Nephron (organoid): ENCODE measurements around the gene PLXNB3.

ENCODE experiments used
- H3K27ac Mint-ChIP-seq, 3 experiments: 2 replicates each; pipeline ENCODE4 v1.8.0; 2020; ENCODE audit warnings: mixed read lengths in 3 of 3, mild to moderate bottlenecking in 2 of 3, moderate library complexity in 1 of 3
- H3K27me3 Mint-ChIP-seq: 2 replicates; pipeline ENCODE4 v1.8.0; 2021; ENCODE audit warnings: low read depth, mild to moderate bottlenecking, moderate library complexity, mixed read lengths
- H3K36me3 Mint-ChIP-seq: 2 replicates; pipeline ENCODE4 v1.8.0; 2020; ENCODE audit warnings: low read depth, mixed read lengths
- H3K4me1 Mint-ChIP-seq: 2 replicates; pipeline ENCODE4 v1.8.0; 2020; ENCODE audit warnings: mixed read lengths
- H3K4me3 Mint-ChIP-seq, 3 experiments: 2 replicates each; pipeline ENCODE4 v1.8.0; 2020; ENCODE audit warnings: mild to moderate bottlenecking in 3 of 3, mixed read lengths in 3 of 3, moderate library complexity in 2 of 3
- H3K9me3 Mint-ChIP-seq: 2 replicates; pipeline ENCODE4 v1.8.0; 2020; ENCODE audit warnings: mixed read lengths
- TF ChIP-seq, protein P1 (sequence below), 3 experiments: fragments of 200-600 bp; sonication (generic); IDR thresholded peaks; one replicate each; pipeline ENCODE4 v1.5.0; 2021; ENCODE audit warnings: antibody characterized with exemption in 3 of 3; ENCODE audit not compliant: unreplicated experiment in 3 of 3

Gene PLXNB3

DNA sequence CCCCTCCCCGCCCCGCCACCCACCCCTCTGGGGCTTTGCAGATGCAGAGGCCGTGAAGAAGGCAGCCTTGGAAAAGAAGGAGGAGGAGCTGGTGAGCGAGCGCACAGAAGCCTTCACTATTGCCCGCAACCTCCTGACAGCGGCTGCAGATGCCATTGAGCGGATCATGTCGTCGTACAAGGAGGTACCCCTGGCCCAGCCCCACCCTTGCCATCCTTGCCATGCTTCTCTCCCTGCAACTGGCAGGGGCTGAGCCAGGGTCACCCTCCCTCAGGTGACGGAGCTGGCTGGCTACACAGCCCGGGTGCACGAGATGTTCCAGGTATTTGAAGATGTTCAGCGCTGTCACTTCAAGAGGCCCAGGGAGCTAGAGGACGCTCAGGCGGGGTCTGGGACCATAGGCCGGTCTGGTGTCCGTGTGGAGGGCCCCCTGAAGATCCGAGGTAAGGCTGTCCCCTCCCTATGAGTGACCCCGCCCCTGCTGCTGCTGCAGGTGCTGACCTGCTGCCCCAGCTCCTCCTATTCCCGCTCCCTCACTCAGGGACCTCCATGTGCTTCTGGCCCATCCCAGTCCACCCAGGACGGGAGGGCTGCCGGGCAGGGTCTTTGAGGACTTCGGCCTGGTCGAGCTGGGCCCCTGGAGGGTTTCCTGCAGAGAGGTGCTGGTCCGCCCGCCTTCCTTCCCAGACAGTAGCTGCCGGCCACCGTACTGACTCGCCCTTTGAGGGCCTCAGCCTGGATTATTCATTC is 27.8 kb upstream of the PLXNB3 start:
- peaks cover 26% of the 10 kb centered on the region for H3K9me3 Mint-ChIP-seq
- H3K27ac Mint-ChIP-seq = no peak overlapping the region
- H3K36me3 Mint-ChIP-seq = peaks cover 27% of the 10 kb centered on the region
- H3K4me3 Mint-ChIP-seq = no peak overlapping the region
- H3K4me1 Mint-ChIP-seq = no peaks in the 10 kb centered on the region
- H3K27me3 Mint-ChIP-seq = no peaks in the 10 kb centered on the region
- TF ChIP-seq, protein P1, sequence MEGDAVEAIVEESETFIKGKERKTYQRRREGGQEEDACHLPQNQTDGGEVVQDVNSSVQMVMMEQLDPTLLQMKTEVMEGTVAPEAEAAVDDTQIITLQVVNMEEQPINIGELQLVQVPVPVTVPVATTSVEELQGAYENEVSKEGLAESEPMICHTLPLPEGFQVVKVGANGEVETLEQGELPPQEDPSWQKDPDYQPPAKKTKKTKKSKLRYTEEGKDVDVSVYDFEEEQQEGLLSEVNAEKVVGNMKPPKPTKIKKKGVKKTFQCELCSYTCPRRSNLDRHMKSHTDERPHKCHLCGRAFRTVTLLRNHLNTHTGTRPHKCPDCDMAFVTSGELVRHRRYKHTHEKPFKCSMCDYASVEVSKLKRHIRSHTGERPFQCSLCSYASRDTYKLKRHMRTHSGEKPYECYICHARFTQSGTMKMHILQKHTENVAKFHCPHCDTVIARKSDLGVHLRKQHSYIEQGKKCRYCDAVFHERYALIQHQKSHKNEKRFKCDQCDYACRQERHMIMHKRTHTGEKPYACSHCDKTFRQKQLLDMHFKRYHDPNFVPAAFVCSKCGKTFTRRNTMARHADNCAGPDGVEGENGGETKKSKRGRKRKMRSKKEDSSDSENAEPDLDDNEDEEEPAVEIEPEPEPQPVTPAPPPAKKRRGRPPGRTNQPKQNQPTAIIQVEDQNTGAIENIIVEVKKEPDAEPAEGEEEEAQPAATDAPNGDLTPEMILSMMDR (IDR thresholded peaks at IDR 0.05; ENCODE audit: unreplicated experiment in 3 of 3) = no peak

DNA sequence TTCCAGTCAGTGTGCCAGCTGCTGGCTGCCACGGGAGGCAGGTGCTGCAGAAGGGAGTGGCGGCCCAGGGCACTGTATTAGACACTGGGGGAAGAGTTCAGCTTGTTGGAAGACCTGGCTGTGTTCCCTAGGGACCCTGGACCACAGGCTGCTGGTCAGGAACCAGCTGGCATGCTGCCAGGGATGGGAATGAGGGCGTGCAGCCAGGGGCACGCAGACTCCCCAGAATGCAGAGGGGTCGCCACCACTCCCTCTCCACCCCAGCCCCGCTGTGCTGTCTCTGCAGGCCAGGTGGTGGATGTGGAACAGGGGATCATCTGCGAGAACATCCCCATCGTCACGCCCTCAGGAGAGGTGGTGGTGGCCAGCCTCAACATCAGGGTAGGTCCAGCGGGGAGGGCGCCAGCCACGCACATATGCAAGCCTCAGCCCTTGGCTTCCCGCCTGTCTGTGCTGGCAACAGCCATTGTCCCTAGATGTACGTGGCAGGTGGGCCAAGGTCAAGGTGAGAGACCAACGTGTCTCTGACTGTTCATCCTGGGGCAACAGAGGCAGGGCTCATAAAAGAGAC is 27.1 kb upstream of the PLXNB3 start:
- Mint-ChIP-seq H3K4me1 (no peaks in the 10 kb centered on the region), H3K27ac (no peak overlapping the region), H3K4me3 (no peak overlapping the region), H3K36me3 (peaks cover 20% of the 10 kb centered on the region), H3K27me3 (no peaks in the 10 kb centered on the region), H3K9me3 (peaks cover 19% of the 10 kb centered on the region)
- TF ChIP-seq, protein P1 (IDR thresholded peaks at IDR 0.05; ENCODE audit: unreplicated experiment in 3 of 3) = no peak

DNA sequence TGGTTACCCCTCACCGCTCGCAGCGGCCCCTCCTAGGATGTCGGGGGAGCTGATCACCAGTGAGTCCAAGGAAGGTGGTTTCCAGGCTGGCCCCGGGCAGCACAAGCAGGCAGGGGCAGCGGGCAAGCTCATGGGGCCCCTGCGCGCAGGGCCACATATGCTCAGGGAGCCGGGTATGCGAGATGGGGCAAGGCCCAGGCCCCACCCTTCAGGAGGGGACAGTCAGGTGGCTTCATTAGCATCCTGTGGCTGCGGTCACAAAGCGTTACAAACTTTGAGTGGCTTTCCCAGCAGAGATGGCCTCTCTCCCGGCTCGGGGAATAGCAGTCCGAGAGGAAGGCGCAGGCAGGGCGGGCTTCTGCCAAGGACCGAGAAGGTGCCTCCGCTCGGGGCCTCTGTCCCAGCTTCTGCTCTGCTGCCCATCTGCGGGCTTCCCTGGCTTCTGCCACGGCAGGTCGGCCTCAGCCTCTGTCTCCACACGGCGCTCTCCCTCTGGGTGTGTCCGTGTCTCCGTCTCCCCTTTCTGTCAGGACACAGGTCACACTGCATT is 25.9 kb upstream of the PLXNB3 start:
- Mint-ChIP-seq H3K4me1 (no peaks in the 10 kb centered on the region), H3K9me3 (peaks cover 14% of the 10 kb centered on the region), H3K27me3 (no peaks in the 10 kb centered on the region), H3K36me3 (peaks cover 15% of the 10 kb centered on the region), H3K27ac (no peak overlapping the region), H3K4me3 (no peak overlapping the region)
- TF ChIP-seq, protein P1 (IDR thresholded peaks at IDR 0.05; ENCODE audit: unreplicated experiment in 3 of 3) = no peak

DNA sequence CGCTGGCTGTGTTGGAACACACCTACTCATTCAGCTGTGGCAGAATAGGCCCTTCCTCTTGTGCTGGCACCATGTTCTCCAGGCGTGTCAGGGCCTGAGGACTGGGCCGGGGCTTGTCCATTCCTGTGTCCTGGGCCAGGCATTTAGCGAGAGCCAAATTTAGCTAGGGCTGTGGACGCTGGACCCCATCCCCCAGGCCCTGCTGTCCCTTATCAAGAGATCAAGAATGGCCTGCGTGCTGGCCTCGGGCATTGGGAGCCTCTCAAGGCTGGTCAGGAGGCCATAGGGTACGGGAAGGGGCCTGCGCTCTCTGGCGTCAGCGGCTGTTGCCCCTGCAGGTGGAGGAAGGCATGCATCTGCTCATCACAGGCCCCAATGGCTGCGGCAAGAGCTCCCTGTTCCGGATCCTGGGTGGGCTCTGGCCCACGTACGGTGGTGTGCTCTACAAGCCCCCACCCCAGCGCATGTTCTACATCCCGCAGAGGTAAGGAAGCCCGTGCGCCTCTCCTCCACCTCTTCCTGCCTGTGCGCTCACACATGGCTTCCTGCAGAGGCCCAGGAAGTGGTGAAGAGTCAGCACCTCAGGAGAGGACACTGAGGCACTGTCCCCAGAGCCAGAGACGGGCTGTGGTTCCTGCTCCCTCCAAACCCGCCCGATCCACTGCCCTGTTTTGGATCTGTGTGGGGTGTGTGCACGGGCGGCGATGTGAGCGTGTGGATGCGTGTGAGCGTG is 24.1 kb upstream of the PLXNB3 start:
- TF ChIP-seq, protein P1 (IDR thresholded peaks at IDR 0.05; ENCODE audit: unreplicated experiment in 3 of 3) = no peak
- Mint-ChIP-seq H3K36me3 (peaks cover 10% of the 10 kb centered on the region), H3K4me1 (no peaks in the 10 kb centered on the region), H3K27ac (no peak overlapping the region), H3K27me3 (peaks cover 2% of the 10 kb centered on the region), H3K9me3 (peaks cover 9% of the 10 kb centered on the region), H3K4me3 (no peak overlapping the region)

DNA sequence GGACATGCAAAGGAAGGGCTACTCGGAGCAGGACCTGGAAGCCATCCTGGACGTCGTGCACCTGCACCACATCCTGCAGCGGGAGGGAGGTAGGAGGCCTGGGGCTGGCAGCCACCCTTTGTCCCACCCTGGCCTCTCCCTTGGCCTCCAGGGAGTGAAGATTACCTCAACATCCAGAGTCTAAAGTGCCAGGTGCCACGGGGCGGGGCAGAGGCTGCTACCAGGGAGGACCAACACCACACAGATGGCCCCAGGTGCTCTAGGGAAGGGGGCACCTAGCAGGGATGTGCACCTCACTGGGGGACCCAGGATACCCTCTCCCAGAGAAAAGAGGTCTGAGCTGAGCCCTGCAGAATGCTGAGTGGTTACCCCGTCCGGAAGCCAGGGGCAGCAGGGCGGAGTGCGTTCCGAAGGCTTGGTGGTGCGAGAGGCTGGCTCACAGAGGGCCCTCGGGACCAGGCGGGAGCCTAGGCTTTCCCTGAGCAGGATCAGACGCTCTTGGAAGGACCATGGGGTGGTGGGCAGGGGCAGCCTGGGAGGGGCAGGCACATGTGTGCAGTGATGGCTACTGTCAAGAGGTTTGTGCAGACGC is 23.3 kb upstream of the PLXNB3 start:
- H3K27me3 Mint-ChIP-seq = peaks cover 3% of the 10 kb centered on the region
- TF ChIP-seq, protein P1 (IDR thresholded peaks at IDR 0.05; ENCODE audit: unreplicated experiment in 3 of 3) = no peak
- H3K36me3 Mint-ChIP-seq = peaks cover 3% of the 10 kb centered on the region
- H3K9me3 Mint-ChIP-seq = peaks cover 3% of the 10 kb centered on the region
- no peaks in the 10 kb centered on the region for H3K4me1 Mint-ChIP-seq
- no peak overlapping the region for H3K4me3 Mint-ChIP-seq
- H3K27ac Mint-ChIP-seq = no peak overlapping the region
